CD4-positive, alpha-beta T cell treated with Interleukin-4 for 1 hour (primary cell): ENCODE results near the gene SLC16A2.
"Not testable (repeated sequence)": the region's sequence is repeated elsewhere in the genome, so short reads cannot be mapped to it uniquely, and the experiment has no call there.

Experiments used
- DNase-seq, 2 donors: peaks; one replicate each; pipeline ENCODE4 v3.0.0-alpha.2; 2020 to 2022

SLC16A2 gene

GRCh38 chrX:74448669-74449068 is 27.4 kb downstream of the SLC16A2 start:
- no peak for DNase-seq

- DNase-seq, result peak; percentile 13 to 26
These were observed 28.1 kb downstream of the SLC16A2 start for GRCh38 chrX:74449322-74449936.

GRCh38 chrX:74449937-74450330 is 28.6 kb downstream of the SLC16A2 start:
- no peak for DNase-seq

GRCh38 chrX:74450803-74451449 is 29.6 kb downstream of the SLC16A2 start:
- DNase-seq, result peak in 1 of 2 donors; percentile 12

GRCh38 chrX:74451450-74452198 is 30.3 kb downstream of the SLC16A2 start:
- no peak for DNase-seq

- DNase-seq, result no peak
These were observed 30.8 kb downstream of the SLC16A2 start for GRCh38 chrX:74452199-74452481.

GRCh38 chrX:74453178-74453577 is 31.9 kb downstream of the SLC16A2 start:
- DNase-seq, result no peak

GRCh38 chrX:74454233-74454632 is 32.9 kb downstream of the SLC16A2 start:
- DNase-seq, result not testable (repeated sequence)

- no peak for DNase-seq
These were observed 37.4 kb downstream of the SLC16A2 start for GRCh38 chrX:74458736-74459135.

GRCh38 chrX:74461384-74461783 is 40.1 kb downstream of the SLC16A2 start:
- no peak for DNase-seq

- no peak for DNase-seq
These were observed 43.4 kb downstream of the SLC16A2 start for GRCh38 chrX:74464722-74465121.

- no peak for DNase-seq
These were observed 44.1 kb downstream of the SLC16A2 start for GRCh38 chrX:74465424-74465823.

- no peak for DNase-seq
These were observed 46.4 kb downstream of the SLC16A2 start for GRCh38 chrX:74467656-74468055.

- not testable (repeated sequence) for DNase-seq
These were observed 51.8 kb downstream of the SLC16A2 start for GRCh38 chrX:74473116-74473515.

- DNase-seq, result no peak
These were observed 69.0 kb downstream of the SLC16A2 start for GRCh38 chrX:74490247-74490646.

- peak in 1 of 2 donors; percentile 15 for DNase-seq
These were observed 71.5 kb downstream of the SLC16A2 start for GRCh38 chrX:74492720-74493201.

- no peak for DNase-seq
These were observed 72.5 kb downstream of the SLC16A2 start for GRCh38 chrX:74493806-74494205.

- no peak for DNase-seq
These were observed 77.6 kb downstream of the SLC16A2 start for GRCh38 chrX:74498924-74499323.

GRCh38 chrX:74500067-74500466 is 78.8 kb downstream of the SLC16A2 start:
- no peak for DNase-seq

GRCh38 chrX:74500555-74500954 is 79.3 kb downstream of the SLC16A2 start:
- no peak for DNase-seq

- DNase-seq, result no peak
These were observed 84.1 kb downstream of the SLC16A2 start for GRCh38 chrX:74505437-74505836.

- DNase-seq, result no peak
These were observed 85.2 kb downstream of the SLC16A2 start for GRCh38 chrX:74506317-74507115.

- no peak for DNase-seq
These were observed 85.9 kb downstream of the SLC16A2 start for GRCh38 chrX:74507191-74507590.
